Motor neuron (in vitro differentiated cells): ENCODE measurements around the gene KDM4E. TPM values are rescaled to one million over a fixed set of nuclear protein-coding genes. Genes with fewer than 3 reads are reported as not detected.

Experiments used
- ATAC-seq, 8 experiments: fragments of 200-7000 bp; cut with Tn5 transposase; replicated peaks in 6 of 8; 2 replicates each; pipeline ENCODE4 v1.8.0; 2021; ENCODE audit warnings: mild to moderate bottlenecking in 8 of 8, moderate library complexity in 8 of 8
- H3K27ac ChIP-seq, 2 donors: fragments of 250-450 bp; sonication (Bioruptor Pico); 2 replicates each; pipeline ENCODE4 v1.9.0; 2021; ENCODE audit warnings: antibody characterized with exemption in 2 of 2, mild to moderate bottlenecking in 2 of 2, moderate library complexity in 1 of 2
- H3K4me1 ChIP-seq, 2 donors: fragments of 250-450 bp; sonication (Bioruptor Pico); replicated peaks in 1 of 2; 2 replicates each; pipeline ENCODE4 v1.6.1; 2021; ENCODE audit warnings: antibody characterized with exemption in 2 of 2, mild to moderate bottlenecking in 2 of 2, moderate library complexity in 1 of 2
- H3K4me3 ChIP-seq, 5 donors: fragments of 250-450 bp; sonication (Bioruptor Pico); 2 replicates each; pipeline ENCODE4 v1.9.0; 2021; ENCODE audit warnings: antibody characterized with exemption in 5 of 5, mild to moderate bottlenecking in 5 of 5, moderate library complexity in 4 of 5
- WGBS, 10 experiments: fragments of 450-650 bp; shearing (Covaris generic); methylation state at CpG; one replicate each; pipeline ENCODE4 v1.0.0; 2022; 5-methylcytosine and 5-hydroxymethylcytosine counted together
- in situ Hi-C, 9 experiments: fragments of 400-800 bp; cut with MboI; loops; one replicate each; pipeline ENCODE4 v1.15.0; 2021; ENCODE audit warnings: low sequenced_read_pairs in 9 of 9, low pct_unique_long_range_greater_than_20kb in 2 of 9; ENCODE audit not compliant: unreplicated experiment in 9 of 9
- total RNA-seq, 8 experiments: library from RNA; unstranded; fragments of 300-600 nt; gene quantifications; 2 replicates each; pipeline versions ENCODE4 v1.2.3 to v1.2.4, GENCODE V29; 2022

Gene KDM4E
- total RNA-seq, 8 experiments from 2014 or later, result 0.05 to 0.28 (median 0.18) TPM; not detected in 1

GRCh38 chr11:95058621-95059020, 33.6 kb downstream of the KDM4E start:
- ATAC-seq, result peak in 3 of 8 experiments; percentile 44 to 78 (median 76)
- in situ Hi-C loops, result loop anchor here in 2 of 9 experiments (25.0 kb wide), 1 partner anchor 704 kb away; no protein-coding TSS in a partner anchor
- WGBS, 10 experiments, result 22 to 100% (median 80%) methylated on average over 1 of the region's 1 CpG; no CpG with 5 or more reads in 3 of the 10 experiments
- H3K4me3 ChIP-seq, result no peak overlapping the region
- H3K4me1 ChIP-seq, result no peaks in the 10 kb centered on the region
- no peak overlapping the region for H3K27ac ChIP-seq

- peak in 2 of 8 experiments; percentile 36 to 87 for ATAC-seq
- H3K4me3 ChIP-seq, result no peak overlapping the region
- in situ Hi-C loops, result loop anchor here in 2 of 9 experiments (25.0 kb wide), 1 partner anchor 703 kb away; no protein-coding TSS in a partner anchor
- no peak overlapping the region for H3K27ac ChIP-seq
- no peaks in the 10 kb centered on the region for H3K4me1 ChIP-seq
- WGBS, 10 experiments, result 75 to 100% (median 87%) methylated on average over 2 to 6 of the region's 6 CpGs
Observed at GRCh38 chr11:95059046-95059445, 34.0 kb downstream of the KDM4E start.

- 80 to 100% (median 100%) methylated on average over 1 of the region's 1 CpG; no CpG with 5 or more reads in 2 of the 10 experiments for WGBS, 10 experiments
- in situ Hi-C loops, result loop anchor here in 2 of 9 experiments (25.0 kb wide), 1 partner anchor 697 kb away; no protein-coding TSS in a partner anchor
- no peak overlapping the region for H3K27ac ChIP-seq
- H3K4me1 ChIP-seq, result peaks cover 0 to 5% of the 10 kb centered on the region in 2 donors
- H3K4me3 ChIP-seq, result no peak overlapping the region
- ATAC-seq, result peak in 1 of 8 experiments; percentile 5
Observed at GRCh38 chr11:95065336-95065735, 40.3 kb downstream of the KDM4E start.

- peak within 1 kb of the TSS; percentile 71 to 98 (median 91) for H3K4me3 ChIP-seq
- H3K4me1 ChIP-seq, result peaks cover 0 to 5% of the 10 kb centered on the region in 2 donors
- in situ Hi-C loops, result loop anchor here in 2 of 9 experiments (25.0 kb wide), 1 partner anchor 696 kb away; no protein-coding TSS in a partner anchor
- ATAC-seq, result peak in 3 of 8 experiments; percentile 28 to 48 (median 42)
- 0% methylated on average over 1 to 2 of the region's 4 CpGs; no CpG with 5 or more reads in 8 of the 10 experiments for WGBS, 10 experiments
- H3K27ac ChIP-seq, result peak within 1 kb of the TSS; percentile 98
Observed at GRCh38 chr11:95066716-95067038, 41.6 kb downstream of the KDM4E start, which contains the start of gene SRSF8. Gene SRSF8 (plus strand): TSS chr11:95066919. CDS start chr11:95067227, 308 bp downstream.

- WGBS, 10 experiments, result 0 to 3% (median 0%) methylated on average over 1 to 12 of the region's 98 CpGs; no CpG with 5 or more reads in 4 of the 10 experiments
- Histone ChIP-seq H3K4me3 (peak overlapping the region; percentile 71 to 98 (median 91)), H3K27ac (peak overlapping the region; percentile 98), H3K4me1 (peaks cover 0 to 5% of the 10 kb centered on the region in 2 donors)
- peak; percentile 77 to 85 (median 82) for ATAC-seq
- in situ Hi-C loops, result loop anchor here in 2 of 9 experiments (25.0 kb wide), 1 partner anchor 695 kb away; no protein-coding TSS in a partner anchor
Observed at GRCh38 chr11:95067039-95067840, 42.2 kb downstream of the KDM4E start.

GRCh38 chr11:95067841-95068219, 42.8 kb downstream of the KDM4E start:
- 0 to 8% (median 0%) methylated on average over 2 to 13 of the region's 16 CpGs; no CpG with 5 or more reads in 4 of the 10 experiments for WGBS, 10 experiments
- in situ Hi-C loops, result loop anchor here in 2 of 9 experiments (25.0 kb wide), 1 partner anchor 694 kb away; no protein-coding TSS in a partner anchor
- Histone ChIP-seq H3K4me3 (peak overlapping the region; percentile 71 to 98 (median 91)), H3K27ac (peak overlapping the region; percentile 98), H3K4me1 (peaks cover 0 to 5% of the 10 kb centered on the region in 2 donors)
- ATAC-seq, result no peak

GRCh38 chr11:95068549-95068948, 43.5 kb downstream of the KDM4E start:
- Histone ChIP-seq H3K4me1 (peaks cover 0 to 5% of the 10 kb centered on the region in 2 donors), H3K4me3 (peak overlapping the region; percentile 71 to 98 (median 91)), H3K27ac (peak overlapping the region; percentile 98)
- in situ Hi-C loops, result loop anchor here in 2 of 9 experiments (25.0 kb wide), 1 partner anchor 694 kb away; no protein-coding TSS in a partner anchor
- WGBS, 10 experiments, result 0 to 7% (median 0%) methylated on average over 1 to 5 of the region's 5 CpGs; no CpG with 5 or more reads in 2 of the 10 experiments
- peak; percentile 45 to 80 (median 72) for ATAC-seq

GRCh38 chr11:95070471-95070870, 45.4 kb downstream of the KDM4E start:
- ATAC-seq, result no peak
- in situ Hi-C loops, result loop anchor here in 2 of 9 experiments (25.0 kb wide), 1 partner anchor 692 kb away; no protein-coding TSS in a partner anchor
- Histone ChIP-seq H3K4me1 (peaks cover 0 to 5% of the 10 kb centered on the region in 2 donors), H3K27ac (no peak overlapping the region), H3K4me3 (no peak overlapping the region)
- WGBS, 10 experiments, result 67 to 100% (median 100%) methylated on average over 1 of the region's 1 CpG; no CpG with 5 or more reads in 2 of the 10 experiments

DNA sequence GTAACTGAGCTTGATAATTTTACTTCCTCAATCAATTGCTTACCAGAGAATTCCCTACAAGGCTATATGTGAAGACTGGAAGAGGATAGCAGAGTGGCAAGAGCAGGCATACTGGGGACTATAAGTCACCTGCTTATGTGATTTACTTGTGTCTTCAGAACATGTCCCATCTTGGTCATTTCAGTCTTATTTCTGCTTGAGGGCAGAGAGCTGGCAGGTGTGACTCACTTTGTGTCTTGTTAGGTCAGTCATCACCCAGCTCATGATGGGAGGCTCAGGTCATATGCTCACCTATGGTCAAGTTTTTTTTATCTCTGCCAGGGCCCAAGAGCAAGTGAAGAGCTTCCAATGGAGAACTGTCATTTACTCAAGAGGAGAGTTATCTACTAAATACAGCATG, 47.9 kb downstream of the KDM4E start:
- no peak overlapping the region for H3K27ac ChIP-seq
- in situ Hi-C loops, result loop anchor here in 2 of 9 experiments (25.0 kb wide), 1 partner anchor 689 kb away; no protein-coding TSS in a partner anchor
- H3K4me1 ChIP-seq, result peaks cover 0 to 2% of the 10 kb centered on the region in 2 donors
- no peak for ATAC-seq
- no peak overlapping the region for H3K4me3 ChIP-seq

DNA sequence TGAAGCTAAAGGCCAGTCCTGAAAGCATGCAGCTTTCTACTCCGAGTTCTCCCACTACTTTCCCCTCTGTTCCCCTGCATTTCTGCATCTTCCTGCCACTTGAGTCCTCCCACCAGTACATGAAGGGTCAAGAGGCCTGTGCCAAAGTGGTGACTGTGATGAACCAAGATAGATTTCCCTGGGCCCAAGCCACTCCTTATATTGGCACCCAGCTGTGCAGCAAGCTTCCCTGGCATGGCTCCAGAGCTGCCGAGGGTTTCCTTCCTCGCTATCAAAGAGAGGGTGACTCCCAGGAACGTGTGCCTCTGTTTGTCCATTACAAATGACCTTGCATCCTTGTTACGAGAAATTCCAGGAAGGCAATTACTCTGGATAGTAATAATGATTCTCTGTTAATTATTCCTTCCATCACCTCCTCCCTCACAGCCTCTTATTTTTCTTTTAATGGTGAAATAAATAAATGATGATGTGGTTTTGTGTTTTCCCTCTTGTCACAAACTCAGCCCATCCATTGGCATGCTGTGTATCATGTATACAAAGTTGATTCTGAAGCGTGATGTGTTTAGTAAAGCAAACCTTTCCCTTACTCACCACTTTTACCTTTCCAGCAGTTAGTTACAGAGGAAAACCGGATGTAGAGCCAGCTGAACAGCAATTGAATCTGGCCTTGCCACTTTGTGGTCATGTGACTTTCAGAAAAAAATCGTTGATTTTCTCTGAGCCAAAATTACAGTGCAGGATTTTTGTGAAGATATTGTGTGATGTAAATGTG, 49.9 kb downstream of the KDM4E start:
- peak in 1 of 8 experiments; percentile 66 for ATAC-seq
- Histone ChIP-seq H3K4me3 (no peak overlapping the region), H3K4me1 (peaks cover 0 to under 1% of the 10 kb centered on the region in 2 donors), H3K27ac (no peak overlapping the region)
- in situ Hi-C loops, result loop anchor here in 2 of 9 experiments (25.0 kb wide), 1 partner anchor 687 kb away; no protein-coding TSS in a partner anchor
- 27 to 81% (median 67%) methylated on average over 2 to 8 of the region's 8 CpGs; no CpG with 5 or more reads in 1 of the 10 experiments for WGBS, 10 experiments

DNA sequence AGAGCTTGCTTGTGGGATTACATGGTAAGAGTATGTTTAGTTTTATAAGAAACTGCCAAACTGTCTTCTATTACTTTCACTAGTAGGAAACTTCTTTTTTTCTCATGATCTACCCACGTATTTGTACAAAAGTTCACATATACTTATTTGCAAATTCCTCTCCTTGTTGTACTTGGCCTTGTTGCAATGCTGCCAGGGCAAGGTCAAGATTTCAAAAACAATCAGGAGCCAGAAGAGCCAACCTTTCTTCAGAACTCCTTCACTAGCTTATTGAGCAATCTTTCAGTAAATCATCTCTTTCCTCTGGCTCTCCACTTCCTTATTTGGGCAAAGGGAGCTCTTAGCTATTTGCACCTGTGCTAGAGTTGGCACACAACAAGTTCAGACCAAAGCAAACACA, 51.4 kb downstream of the KDM4E start:
- WGBS, 10 experiments, result 0 to 67% (median 20%) methylated on average over 1 of the region's 1 CpG; no CpG with 5 or more reads in 3 of the 10 experiments
- in situ Hi-C loops, result no loop called here
- H3K4me1 ChIP-seq, result peaks cover 0 to 2% of the 10 kb centered on the region in 2 donors
- peak in 2 of 8 experiments; percentile 19 to 26 for ATAC-seq
- H3K27ac ChIP-seq, result no peak overlapping the region
- H3K4me3 ChIP-seq, result no peak overlapping the region

DNA sequence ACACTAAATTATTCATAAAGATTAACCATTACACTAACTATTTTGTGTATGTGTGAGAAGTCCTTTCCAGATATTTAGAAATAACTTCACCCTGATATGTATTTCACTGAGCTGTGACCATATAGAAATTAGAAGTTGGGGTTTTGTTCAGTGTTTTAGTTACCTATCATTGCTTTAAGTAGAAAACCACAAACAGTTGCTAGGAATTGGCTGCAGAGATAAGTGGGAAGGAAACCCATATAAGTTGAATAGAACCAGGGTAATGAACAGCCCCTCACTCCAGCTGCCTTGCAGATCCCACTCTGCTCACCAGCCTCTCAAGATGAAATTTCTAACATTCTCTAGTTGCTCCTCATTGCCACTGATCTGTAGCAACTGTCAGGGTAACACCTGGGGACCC, 51.9 kb downstream of the KDM4E start:
- in situ Hi-C loops, result no loop called here
- ATAC-seq, result no peak
- Histone ChIP-seq H3K27ac (no peak overlapping the region), H3K4me3 (no peak overlapping the region), H3K4me1 (peaks cover 0 to 2% of the 10 kb centered on the region in 2 donors)
